Stimulated activated CD4-positive, alpha-beta T cell treated with anti-CD3 and anti-CD28 coated beads, Interleukin-1b, Interleukin-23, amount 100 ng/mL, for 48 hours (primary cell): ENCODE data around the gene DOCK2.
"Not testable (repeated sequence)": the region's sequence is repeated elsewhere in the genome, so short reads cannot be mapped to it uniquely, and the experiment has no call there.

Experiments
- DNase-seq: peaks from one replicate; pipeline ENCODE4 v3.0.0-alpha.2; 2020

DOCK2 gene

DNA sequence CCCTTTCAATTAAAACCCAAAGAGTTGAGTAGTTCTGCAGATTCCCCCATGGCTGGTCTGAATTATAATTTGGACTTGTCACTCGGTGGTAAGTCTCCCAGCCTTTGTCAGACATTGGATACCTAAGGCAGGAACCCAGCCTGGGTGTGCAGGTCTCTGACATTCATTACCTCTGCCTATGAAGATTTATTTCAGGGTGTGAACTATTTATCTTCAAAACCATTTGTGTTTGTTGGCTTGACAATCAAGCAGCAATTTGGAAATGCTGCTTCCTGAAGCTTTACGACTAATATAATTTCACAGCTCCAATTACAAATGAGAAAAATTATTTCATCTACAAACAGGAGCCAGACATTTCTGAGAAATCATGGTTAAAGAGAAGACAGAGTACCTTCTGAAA, 160.5 kb downstream of the DOCK2 start:
- DNase-seq, result no peak

DNA sequence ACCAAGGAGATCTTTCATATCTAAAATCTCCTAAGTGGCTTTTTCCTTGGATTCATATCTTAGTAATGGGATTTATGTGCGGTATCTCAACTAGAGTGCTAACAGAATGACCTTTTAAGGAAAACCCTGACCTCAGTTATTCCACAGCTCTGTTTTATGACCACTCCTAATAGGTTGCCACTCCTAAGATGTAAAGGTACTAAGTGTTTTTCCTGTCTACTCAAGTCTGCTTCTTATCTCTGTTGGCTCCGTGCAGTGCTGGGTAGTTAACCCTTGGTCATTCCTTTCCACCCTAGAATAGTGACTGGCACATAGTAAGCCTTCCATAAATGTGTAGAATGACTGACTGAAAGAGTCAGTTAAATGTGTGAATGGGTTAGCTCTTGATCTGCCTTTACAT, 161.4 kb downstream of the DOCK2 start:
- no peak for DNase-seq

- no peak for DNase-seq
These were observed 162.0 kb downstream of the DOCK2 start for GRCh38 chr5:169798906-169799660.

GRCh38 chr5:169801324-169801777, 164.3 kb downstream of the DOCK2 start:
- peak; percentile 10 for DNase-seq

DNA sequence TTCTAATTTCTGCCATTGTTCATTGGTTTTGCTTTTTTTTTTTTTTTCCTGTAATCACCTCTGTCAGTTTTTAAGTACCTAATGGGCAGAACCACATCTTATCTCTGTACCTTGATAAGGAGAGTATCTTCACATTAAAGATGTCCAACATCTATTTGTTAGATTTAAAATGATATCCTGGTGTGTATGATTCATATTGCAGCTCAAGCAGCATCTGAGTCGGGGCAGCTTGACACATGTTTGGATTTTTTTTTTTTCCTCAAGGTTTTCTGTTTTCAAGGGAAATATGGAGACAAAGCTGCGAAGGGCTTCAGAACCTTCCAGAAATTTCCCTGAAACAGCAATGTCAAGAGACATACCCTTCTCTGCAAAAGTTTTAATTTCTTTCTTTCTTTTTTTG, 164.7 kb downstream of the DOCK2 start:
- no peak for DNase-seq

GRCh38 chr5:169803077-169803981, 166.3 kb downstream of the DOCK2 start:
- no peak for DNase-seq

DNA sequence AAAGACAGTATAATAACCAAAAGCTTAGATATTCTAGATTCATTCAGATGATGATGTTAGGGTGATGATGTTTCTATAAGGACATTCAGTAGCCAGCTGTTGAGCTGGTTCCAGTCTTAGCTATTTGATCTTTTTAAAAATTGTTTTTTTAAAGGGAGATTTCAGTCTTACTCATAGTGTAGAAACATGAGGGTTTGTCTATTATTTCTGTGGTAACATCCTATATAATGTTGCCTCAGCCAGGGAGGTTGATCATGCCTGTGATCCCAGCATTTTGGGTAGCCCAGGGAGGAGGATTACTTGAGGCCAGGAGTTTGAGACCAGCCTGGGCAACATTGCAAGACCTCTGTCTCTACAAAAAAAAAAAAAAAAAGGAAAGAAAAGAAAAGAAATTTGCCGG, 167.8 kb downstream of the DOCK2 start:
- no peak for DNase-seq

DNA sequence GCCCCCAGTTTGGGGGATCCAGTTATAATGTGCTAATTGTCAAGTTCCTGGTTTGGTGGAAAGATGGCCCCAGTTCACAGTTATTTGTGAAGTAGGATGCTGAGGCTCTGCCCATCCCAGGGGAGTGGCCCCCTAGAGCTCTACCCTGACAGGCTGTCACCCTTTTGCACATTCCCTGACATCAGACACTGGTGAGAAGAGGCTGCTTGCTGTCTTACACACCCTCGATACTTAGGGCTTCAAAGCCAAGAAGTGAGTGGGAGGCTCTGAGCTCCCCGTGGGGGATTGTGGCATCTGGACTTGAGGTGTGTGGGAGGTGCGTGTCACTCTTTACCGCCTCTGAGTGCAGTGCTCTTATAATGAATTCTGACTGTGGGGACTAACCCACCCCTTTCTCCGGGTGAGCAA, 168.5 kb downstream of the DOCK2 start:
- DNase-seq, result peak; percentile 85

DNA sequence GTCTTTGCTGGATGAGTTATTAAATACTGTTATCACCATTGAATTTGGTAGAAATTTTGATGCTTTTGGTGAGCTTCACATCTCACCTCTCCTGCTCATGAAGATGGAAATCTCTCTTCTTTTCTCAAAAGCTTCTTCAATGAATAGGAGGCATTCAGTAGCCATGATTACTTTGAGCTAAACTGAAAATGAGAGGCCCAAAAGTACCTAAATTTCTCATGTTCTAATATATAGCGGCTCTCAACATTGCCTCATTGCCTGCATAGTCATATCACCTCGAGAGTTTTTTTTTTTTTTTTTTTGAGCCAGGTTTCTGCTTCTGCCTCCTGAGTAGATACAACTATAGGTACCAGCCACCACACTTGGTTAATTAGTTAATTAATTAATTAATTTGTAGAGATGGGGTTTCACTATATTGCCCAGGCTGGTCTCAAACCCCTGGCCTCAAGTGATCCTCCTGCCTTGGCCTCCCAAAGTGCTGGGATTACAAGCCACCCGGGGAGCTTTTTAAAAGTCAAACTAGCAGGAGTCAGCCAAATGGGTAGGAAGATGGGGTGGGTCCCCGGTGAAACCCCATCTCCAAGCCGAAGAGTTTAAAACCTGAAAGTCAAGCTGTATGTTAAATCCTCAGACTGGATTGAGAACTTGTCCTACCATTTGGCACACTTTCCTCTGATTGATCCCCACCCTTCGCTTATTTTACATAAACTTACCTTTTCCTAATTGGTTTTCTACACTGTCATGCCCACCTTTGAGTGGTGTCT, 169.0 kb downstream of the DOCK2 start:
- no peak for DNase-seq

DNA sequence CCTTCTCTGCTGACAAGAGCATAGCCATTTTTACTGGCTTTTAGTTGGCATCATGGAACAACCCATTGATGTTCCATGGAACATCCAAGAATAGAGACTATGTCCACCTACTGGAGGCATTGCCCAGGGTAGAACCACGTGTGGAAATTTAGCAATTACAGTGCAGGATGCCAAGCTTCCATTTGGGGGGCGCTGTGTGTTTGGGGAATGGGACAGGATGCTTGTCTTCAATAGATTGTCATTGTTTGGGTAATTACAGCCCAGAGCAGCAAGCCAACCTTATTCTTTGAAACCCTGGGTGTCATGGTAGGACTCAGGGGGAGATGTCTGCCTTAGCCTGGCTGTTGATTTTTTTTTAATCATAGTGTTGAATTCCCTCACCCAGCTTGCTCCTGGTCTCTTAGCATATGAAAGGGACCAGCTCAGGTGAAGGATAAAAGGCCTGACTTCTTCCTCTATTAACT, 171.1 kb downstream of the DOCK2 start:
- no peak for DNase-seq

DNA sequence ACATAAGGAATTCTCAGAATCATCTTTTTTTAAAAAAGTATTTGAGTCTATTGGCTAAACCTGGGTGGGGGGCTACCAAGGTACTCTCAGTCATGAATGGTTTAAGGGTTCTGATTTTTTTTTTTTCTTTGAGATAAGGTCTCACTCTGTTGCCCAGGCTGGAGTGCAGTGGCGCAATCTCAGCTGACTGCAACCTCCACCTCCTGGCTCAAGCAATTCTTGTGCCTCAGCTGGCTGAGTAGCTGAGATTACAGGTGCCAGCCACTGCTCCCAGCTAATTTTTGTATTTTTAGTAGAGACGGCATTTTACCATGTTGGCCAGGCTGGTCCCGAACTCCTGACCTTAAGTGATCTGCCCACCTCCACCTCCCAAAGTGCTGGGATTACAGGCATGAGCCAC, 171.8 kb downstream of the DOCK2 start:
- not testable (repeated sequence) for DNase-seq

GRCh38 chr5:169809281-169809680, 172.2 kb downstream of the DOCK2 start:
- DNase-seq, result no peak

- DNase-seq, result no peak
These were observed 173.4 kb downstream of the DOCK2 start for GRCh38 chr5:169810524-169810923.

GRCh38 chr5:169811023-169811422, 173.9 kb downstream of the DOCK2 start:
- no peak for DNase-seq

- no peak for DNase-seq
These were observed 174.6 kb downstream of the DOCK2 start for GRCh38 chr5:169811680-169812079.

DNA sequence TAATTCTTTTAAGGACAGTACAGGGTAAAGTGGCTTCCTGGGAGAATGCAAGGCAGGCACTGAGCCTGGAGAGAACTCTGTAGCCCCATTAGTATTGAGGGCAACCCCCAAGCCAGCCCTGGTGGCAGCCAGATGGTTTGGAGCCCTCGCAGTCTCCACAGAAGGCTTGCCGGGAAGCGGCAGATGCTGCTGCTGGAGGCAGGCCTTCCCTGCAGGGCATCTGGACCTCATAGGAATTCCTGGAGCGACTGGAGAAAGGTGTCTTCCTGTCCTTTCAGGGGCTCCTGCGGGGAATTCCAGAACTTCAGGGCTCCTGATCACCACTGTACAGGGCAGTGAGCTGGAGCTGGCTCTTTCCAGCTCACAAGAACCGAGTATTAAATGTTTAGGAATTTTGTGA, 175.7 kb downstream of the DOCK2 start:
- DNase-seq, result no peak

- no peak for DNase-seq
These were observed 177.0 kb downstream of the DOCK2 start for GRCh38 chr5:169814045-169814444.

DNA sequence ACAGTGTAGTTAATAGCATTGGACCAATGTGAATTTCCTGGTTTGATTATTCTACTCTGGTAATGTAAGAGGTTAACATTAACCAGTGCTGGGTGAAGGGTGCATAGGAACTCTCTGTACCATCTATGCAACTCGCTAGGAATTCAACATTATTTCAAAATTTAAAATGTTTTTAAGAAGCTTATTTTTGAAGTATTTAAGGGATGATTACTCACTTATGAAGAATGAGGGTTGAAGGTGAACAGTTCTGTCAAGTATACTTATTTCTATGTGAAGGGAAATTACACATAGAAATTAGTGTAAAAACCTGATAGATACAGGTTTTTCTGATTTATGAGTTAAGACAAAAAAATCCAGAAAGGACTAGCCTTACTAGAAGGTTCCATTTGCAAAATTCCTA, 177.4 kb downstream of the DOCK2 start:
- no peak for DNase-seq

DNA sequence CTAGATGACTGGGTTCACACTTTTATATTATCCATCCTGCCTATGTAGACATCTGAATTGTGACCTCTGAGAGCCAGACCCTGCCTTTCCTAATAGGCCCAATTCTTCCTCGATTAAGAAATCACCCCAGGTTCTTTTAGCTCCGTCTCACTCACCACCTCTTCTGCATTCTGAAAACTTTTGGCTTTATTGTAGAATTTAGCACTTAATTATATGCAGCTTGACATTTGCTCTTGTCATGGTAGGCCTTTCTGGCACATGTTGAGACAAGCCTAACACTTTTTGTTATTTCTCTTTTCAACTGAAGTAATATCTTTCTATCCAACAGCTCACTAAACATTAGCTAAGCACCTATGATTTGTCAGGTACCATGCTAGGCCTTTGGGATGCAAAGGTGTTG, 180.0 kb downstream of the DOCK2 start:
- DNase-seq, result no peak

DNA sequence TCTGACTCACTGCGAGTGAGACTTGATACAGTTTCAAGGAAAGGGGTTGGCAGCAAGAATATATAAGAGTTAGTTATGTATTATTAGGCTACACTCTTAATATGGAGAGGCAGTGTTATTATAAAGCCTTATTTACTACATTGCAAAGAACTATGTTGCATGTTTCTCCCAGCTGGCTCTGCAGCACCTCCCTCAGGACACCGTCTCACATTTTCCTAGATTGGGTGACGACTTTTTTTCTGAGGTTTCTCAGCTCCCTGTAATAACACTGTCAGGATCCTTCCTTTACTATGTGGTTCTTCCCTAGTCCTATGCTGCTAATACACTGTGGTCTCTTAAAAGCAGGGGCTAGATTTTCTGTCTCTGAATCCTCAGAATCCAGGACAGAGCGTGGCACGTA, 189.5 kb downstream of the DOCK2 start:
- no peak for DNase-seq

GRCh38 chr5:169827769-169828168, 190.7 kb downstream of the DOCK2 start:
- no peak for DNase-seq

DNA sequence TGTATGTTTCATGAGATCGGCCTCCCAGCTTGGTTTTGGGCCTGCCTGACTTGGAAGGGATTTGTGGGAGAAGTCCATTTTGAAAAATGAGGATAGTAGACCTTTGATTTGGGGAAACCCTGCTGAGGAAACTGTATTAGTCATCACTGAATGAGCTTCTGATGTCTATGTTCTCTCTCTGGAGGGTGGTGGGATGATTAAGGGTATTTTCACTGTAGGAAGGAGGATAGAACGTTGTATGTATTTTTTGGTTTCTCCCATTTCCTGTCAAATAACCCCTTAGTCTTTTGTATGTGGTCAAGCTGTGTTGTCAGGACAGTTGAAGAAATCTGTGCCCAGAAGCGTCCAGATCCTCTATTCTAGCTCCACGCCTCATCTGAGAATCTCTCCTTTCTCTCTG, 191.3 kb downstream of the DOCK2 start:
- DNase-seq, result no peak

GRCh38 chr5:169831331-169831730, 194.3 kb downstream of the DOCK2 start:
- DNase-seq, result no peak
